H1 (cell line): ENCODE data around the gene ABHD12.

ENCODE experiments used
- ATF3 ChIP-seq: IDR thresholded peaks from 2 replicates; pipeline ENCODE4 v1.6.1; 2011; ENCODE audit warnings: low read depth, mild to moderate bottlenecking, low read length; ENCODE audit not compliant: insufficient read depth
- BRCA1 ChIP-seq: IDR thresholded peaks from 2 replicates; pipeline ENCODE4 v1.6.1; 2012; ENCODE audit warnings: low read depth, low read length, improper control_type of control experiment
- EP300 ChIP-seq, 2 experiments: IDR thresholded peaks; 1 replicate in 1 of 2; 2 replicates in 1 of 2; pipeline ENCODE4 v1.6.1; 2011 to 2012; ENCODE audit warnings: low read depth in 2 of 2, low read length in 2 of 2, mild to moderate bottlenecking in 2 of 2, borderline replicate concordance in 1 of 2, inconsistent platforms in 1 of 2, moderate library complexity in 1 of 2
- POLR2A ChIP-seq, 2 experiments: IDR thresholded peaks; 1 replicate in 1 of 2; 2 replicates in 1 of 2; pipeline ENCODE4 v1.6.1; 2011; ENCODE audit warnings: low read depth in 2 of 2, low read length in 2 of 2, mild to moderate bottlenecking in 2 of 2; ENCODE audit errors: control extremely low read depth in 1 of 2
- TAF1 ChIP-seq: IDR thresholded peaks from 2 replicates; pipeline ENCODE4 v1.6.1; 2011; ENCODE audit warnings: mild to moderate bottlenecking, low read depth, low read length
- TF ChIP-seq, protein P1 (sequence below), 3 experiments: IDR thresholded peaks; 1 replicate in 2 of 3; 2 replicates in 1 of 3; pipeline versions ENCODE4 v1.5.1 to v1.6.1; 2011; ENCODE audit warnings: low read length in 3 of 3, mild to moderate bottlenecking in 3 of 3, inconsistent platforms in 2 of 3, low read depth in 1 of 3, moderate library complexity in 1 of 3; ENCODE audit not compliant: insufficient read depth in 1 of 3; ENCODE audit errors: control extremely low read depth in 1 of 3

DNA sequence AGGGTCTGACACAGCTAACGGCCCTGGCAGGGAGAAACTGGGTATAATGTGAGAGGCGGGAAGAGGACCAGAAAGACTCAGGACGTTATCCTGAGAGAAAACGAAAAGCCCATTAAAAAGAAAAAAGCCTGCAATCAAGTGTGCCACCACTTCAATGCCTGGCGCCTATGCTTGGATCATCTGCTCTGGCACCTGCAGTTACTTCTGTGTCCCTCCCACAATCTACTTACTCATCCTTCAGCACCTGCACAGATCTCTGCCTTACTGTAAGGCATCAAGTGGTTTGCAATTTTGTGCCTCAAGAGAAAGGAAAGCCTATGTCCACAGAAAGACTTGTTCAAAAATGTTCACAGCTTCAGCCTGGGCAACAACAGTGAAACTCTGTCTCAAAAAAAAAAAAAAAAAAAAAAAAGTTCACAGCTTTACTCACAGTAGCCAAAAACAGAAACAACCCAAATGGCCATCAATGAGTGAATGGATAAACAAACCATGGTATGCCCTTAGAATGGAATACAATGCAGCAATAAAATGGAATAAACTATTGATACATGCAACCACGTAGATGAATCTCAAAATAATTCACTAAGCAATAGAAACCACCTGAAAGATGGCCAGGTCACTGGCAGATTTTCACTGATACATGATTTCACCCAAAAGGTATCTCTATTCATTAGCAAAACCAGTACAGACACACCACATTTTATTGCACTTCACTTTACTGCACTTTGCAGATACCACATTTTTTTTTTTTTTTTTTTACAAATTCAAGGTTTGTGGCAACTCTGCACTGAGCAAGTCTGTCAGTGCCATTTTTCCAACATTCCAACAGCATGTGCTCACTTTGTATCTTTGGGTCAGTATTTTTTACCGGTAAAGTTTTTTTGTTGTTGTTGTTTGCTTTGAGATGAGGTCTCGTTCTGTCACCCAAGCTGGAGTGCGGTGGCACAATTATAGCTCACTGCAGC is 48.6 kb downstream of the ABHD12 start:
- TF ChIP-seq, protein P1, sequence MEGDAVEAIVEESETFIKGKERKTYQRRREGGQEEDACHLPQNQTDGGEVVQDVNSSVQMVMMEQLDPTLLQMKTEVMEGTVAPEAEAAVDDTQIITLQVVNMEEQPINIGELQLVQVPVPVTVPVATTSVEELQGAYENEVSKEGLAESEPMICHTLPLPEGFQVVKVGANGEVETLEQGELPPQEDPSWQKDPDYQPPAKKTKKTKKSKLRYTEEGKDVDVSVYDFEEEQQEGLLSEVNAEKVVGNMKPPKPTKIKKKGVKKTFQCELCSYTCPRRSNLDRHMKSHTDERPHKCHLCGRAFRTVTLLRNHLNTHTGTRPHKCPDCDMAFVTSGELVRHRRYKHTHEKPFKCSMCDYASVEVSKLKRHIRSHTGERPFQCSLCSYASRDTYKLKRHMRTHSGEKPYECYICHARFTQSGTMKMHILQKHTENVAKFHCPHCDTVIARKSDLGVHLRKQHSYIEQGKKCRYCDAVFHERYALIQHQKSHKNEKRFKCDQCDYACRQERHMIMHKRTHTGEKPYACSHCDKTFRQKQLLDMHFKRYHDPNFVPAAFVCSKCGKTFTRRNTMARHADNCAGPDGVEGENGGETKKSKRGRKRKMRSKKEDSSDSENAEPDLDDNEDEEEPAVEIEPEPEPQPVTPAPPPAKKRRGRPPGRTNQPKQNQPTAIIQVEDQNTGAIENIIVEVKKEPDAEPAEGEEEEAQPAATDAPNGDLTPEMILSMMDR (IDR thresholded peaks at IDR 0.05; ENCODE audit: control extremely low read depth in 1 of 3, insufficient read depth in 1 of 3, low read depth in 1 of 3, low read length in 3 of 3), result no peak
- TF ChIP-seq ATF3 (no peak), POLR2A (IDR thresholded peaks at IDR 0.05; ENCODE audit: control extremely low read depth in 1 of 2, low read depth in 2 of 2, low read length in 2 of 2) (no peak), EP300 (IDR thresholded peaks at IDR 0.05; ENCODE audit: borderline replicate concordance in 1 of 2, low read depth in 2 of 2, low read length in 2 of 2) (no peak), TAF1 (no peak), BRCA1 (no peak)
